Measurements from ENCODE around the gene STPG3. TPM values are rescaled to one million over a fixed set of nuclear protein-coding genes. Genes with fewer than 3 reads are reported as not detected.

STPG3 gene
- total and polyA plus RNA-seq, 9 of the 15 experiments (the other 6 are each of a cell fraction or from before 2014, with no cell fraction given) = not detected

GRCh38 chr9:137278061-137278701 is 27.1 kb downstream of the STPG3 start (continued):
- TF ChIP-seq PTTG1 (tag; IDR thresholded peaks at IDR 0.05; ENCODE audit: low read depth) (no peak), FOXK1 (CRISPR knock-in tag; IDR thresholded peaks at IDR 0.05; ENCODE audit: borderline replicate concordance) (peak; percentile 64; the same call in 1 of the 2 replicates), GMEB1 (CRISPR knock-in tag; IDR thresholded peaks at IDR 0.05) (no peak), FOXK2 (conservative IDR thresholded peaks at IDR 0.05 in 1 of 2, IDR thresholded peaks at IDR 0.05 in 1 of 2; ENCODE audit: low read depth in 2 of 2) (no peak), MGA (IDR thresholded peaks at IDR 0.05) (0 out of 2 replicates have a peak, but pooled peaks have one; percentile 9), PCBP1 (IDR thresholded peaks at IDR 0.05; ENCODE audit: low read depth, low read length, poor library complexity, severe bottlenecking) (peak; percentile 39), GABPA (tag; conservative IDR thresholded peaks at IDR 0.05; ENCODE audit: low read depth) (peak; percentile 10; the same call in 1 of the 2 replicates), ZNF395 (CRISPR knock-in tag; IDR thresholded peaks at IDR 0.05) (0 out of 2 replicates have a peak, but pooled peaks have one; percentile 25), RBM22 (IDR thresholded peaks at IDR 0.05; ENCODE audit: low read depth, low read length, poor library complexity, severe bottlenecking) (peak; percentile 8), ZNF79 (CRISPR knock-in tag; IDR thresholded peaks at IDR 0.05; ENCODE audit: low read depth) (no peak), EGR1 (conservative IDR thresholded peaks at IDR 0.05) (peak; percentile 82)
